ENCODE measurements around the gene SLC1A1. TPM values are rescaled to one million over a fixed set of nuclear protein-coding genes. Genes with fewer than 3 reads are reported as not detected.

SLC1A1 gene
- total RNA-seq, 2 experiments from 2014 or later = 0.11 to 0.14 TPM

DNA sequence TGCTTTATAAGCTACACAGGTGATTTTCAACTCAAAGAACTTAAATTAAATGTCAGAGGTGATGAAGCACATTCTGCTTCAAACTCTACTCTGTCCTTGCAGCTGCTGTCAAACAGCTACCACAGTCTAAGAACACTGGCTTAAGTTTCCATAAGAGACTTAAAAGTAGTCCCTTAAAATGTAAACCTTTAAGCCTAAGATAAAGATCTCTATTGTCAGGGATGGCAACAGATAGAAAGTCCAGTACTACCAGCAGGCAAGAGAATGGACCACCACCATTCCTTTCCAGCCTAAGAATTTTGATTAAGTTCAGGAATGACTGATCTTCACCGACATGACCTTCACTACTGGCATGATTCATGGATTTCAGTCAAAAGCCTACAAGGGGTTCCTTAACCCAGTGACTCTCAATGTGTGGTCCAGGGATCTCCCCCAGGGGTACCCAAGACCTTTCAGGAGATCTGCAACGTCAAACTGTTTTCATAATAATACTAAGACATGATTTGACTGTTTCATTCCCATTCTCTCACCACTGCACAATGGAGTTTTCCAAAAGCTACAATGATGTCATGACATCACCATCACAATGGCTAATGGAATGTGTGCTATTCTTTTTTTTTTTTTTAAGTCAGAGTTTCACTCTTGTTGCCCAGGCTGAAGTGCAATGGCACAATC, 130.8 kb downstream of the SLC1A1 start:
- Mint-ChIP-seq H3K4me3 (no peak overlapping the region), H3K27ac (no peak overlapping the region), H3K36me3 (ENCODE audit: low read depth) (no peaks in the 10 kb centered on the region), H3K4me1 (ENCODE audit: low read depth) (peaks cover 15% of the 10 kb centered on the region), H3K27me3 (no peaks in the 10 kb centered on the region), H3K9me3 (no peaks in the 10 kb centered on the region)
- DNase-seq (no peak), ATAC-seq (ENCODE audit: poor library complexity) (no peak)
- Histone ChIP-seq H3K9me3 (ENCODE audit: control insufficient read depth in 1 of 2, insufficient read depth in 1 of 2, low read length in 2 of 2) (no peaks in the 10 kb centered on the region), H3K4me3 (ENCODE audit: low read length) (no peak overlapping the region), H3K27ac (ENCODE audit: low read depth in 1 of 2, low read length in 2 of 2) (no peak overlapping the region), H3K36me3 (ENCODE audit: insufficient read depth, low read length) (no peaks in the 10 kb centered on the region), H3K4me1 (ENCODE audit: insufficient read depth, low read length) (peaks cover 12% of the 10 kb centered on the region), H3K27me3 (ENCODE audit: control insufficient read depth in 1 of 2, insufficient read depth in 2 of 2, low read length in 2 of 2) (no peaks in the 10 kb centered on the region)
- TF ChIP-seq, protein P1, sequence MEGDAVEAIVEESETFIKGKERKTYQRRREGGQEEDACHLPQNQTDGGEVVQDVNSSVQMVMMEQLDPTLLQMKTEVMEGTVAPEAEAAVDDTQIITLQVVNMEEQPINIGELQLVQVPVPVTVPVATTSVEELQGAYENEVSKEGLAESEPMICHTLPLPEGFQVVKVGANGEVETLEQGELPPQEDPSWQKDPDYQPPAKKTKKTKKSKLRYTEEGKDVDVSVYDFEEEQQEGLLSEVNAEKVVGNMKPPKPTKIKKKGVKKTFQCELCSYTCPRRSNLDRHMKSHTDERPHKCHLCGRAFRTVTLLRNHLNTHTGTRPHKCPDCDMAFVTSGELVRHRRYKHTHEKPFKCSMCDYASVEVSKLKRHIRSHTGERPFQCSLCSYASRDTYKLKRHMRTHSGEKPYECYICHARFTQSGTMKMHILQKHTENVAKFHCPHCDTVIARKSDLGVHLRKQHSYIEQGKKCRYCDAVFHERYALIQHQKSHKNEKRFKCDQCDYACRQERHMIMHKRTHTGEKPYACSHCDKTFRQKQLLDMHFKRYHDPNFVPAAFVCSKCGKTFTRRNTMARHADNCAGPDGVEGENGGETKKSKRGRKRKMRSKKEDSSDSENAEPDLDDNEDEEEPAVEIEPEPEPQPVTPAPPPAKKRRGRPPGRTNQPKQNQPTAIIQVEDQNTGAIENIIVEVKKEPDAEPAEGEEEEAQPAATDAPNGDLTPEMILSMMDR (IDR thresholded peaks at IDR 0.05) = no peak
- CTCF ChIA-PET = interaction anchor here (0.9 kb wide), 1 partner anchor 20 kb away, joined by 3 read pairs; no protein-coding TSS in a partner anchor
- intact Hi-C loops (cut with DNase I, micrococcal nuclease) = loop anchor here in 1 of 2 experiments (10.0 kb wide), 1 partner anchor 46 kb away; no protein-coding TSS in a partner anchor
- POLR2A ChIA-PET = interaction anchor here (0.5 to 1.4 kb wide), 3 partner anchors 14 to 47 kb away, joined by 3 to 4 read pairs (median 4); no protein-coding TSS in a partner anchor

DNA sequence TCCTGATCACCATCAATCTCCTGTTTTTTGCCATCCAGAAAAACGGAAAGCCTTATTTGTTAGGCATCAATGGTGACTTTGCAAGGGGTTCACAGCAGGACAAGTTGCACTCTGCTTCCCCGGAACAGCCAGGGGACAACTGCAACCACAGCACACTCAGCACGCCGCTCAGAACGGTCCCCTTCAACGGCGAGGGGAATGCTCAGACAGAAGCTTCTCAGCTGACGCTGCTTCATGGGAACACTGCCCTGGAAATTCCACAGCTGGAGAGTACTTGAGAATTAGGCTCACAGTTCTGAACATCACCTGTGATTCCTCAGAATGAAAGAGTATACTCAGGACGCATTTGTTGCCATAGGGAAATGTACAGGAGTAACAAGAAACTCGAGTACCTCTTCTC, 131.7 kb downstream of the SLC1A1 start:
- Mint-ChIP-seq H3K27ac (no peak overlapping the region), H3K4me1 (ENCODE audit: low read depth) (peaks cover 15% of the 10 kb centered on the region), H3K4me3 (no peak overlapping the region), H3K27me3 (no peaks in the 10 kb centered on the region), H3K9me3 (no peaks in the 10 kb centered on the region), H3K36me3 (ENCODE audit: low read depth) (no peaks in the 10 kb centered on the region)
- H3K36me3 ChIP-seq (ENCODE audit: insufficient read depth, low read length) = no peaks in the 10 kb centered on the region
- CTCF ChIA-PET = no interaction called here
- H3K4me1 ChIP-seq (ENCODE audit: insufficient read depth, low read length) = peaks cover 12% of the 10 kb centered on the region
- H3K27me3 ChIP-seq (ENCODE audit: control insufficient read depth in 1 of 2, insufficient read depth in 2 of 2, low read length in 2 of 2) = no peaks in the 10 kb centered on the region
- TF ChIP-seq, protein P1 (IDR thresholded peaks at IDR 0.05) = no peak
- no peak for DNase-seq
- intact Hi-C loops (cut with DNase I, micrococcal nuclease) = loop anchor here in 1 of 2 experiments (10.0 kb wide), 1 partner anchor 47 kb away; no protein-coding TSS in a partner anchor
- no peak for ATAC-seq (ENCODE audit: poor library complexity)
- H3K4me3 ChIP-seq (ENCODE audit: low read length) = no peak overlapping the region
- POLR2A ChIA-PET = no interaction called here
- no peak overlapping the region for H3K27ac ChIP-seq (ENCODE audit: low read depth in 1 of 2, low read length in 2 of 2)
- no peaks in the 10 kb centered on the region for H3K9me3 ChIP-seq (ENCODE audit: control insufficient read depth in 1 of 2, insufficient read depth in 1 of 2, low read length in 2 of 2)

DNA sequence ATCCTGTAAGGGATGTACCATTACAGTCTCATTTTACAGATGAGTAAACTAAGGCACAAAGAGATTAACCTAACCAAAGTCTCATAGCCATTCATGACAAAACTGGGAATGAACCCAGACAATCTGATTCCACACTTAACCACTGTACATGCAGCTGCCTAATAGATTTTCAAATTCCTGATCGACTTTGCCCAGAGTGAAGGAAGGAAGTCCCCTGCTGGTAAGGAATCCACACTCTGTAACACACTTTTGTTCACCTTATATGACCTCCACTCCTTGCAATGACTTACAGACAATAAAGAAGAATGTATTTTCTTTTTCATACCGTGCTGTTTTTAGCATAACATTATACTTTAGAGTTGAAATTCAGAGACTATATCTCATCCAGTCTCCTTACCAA, 140.6 kb downstream of the SLC1A1 start:
- Mint-ChIP-seq H3K4me1 (ENCODE audit: low read depth) (no peaks in the 10 kb centered on the region), H3K4me3 (no peak overlapping the region), H3K36me3 (ENCODE audit: low read depth) (no peaks in the 10 kb centered on the region), H3K27me3 (no peaks in the 10 kb centered on the region), H3K9me3 (no peaks in the 10 kb centered on the region), H3K27ac (no peak overlapping the region)
- no peak for ATAC-seq (ENCODE audit: poor library complexity)
- ChIA-PET CTCF (no interaction called here), POLR2A (no interaction called here)
- TF ChIP-seq, protein P1 (IDR thresholded peaks at IDR 0.05) = no peak
- H3K4me1 ChIP-seq (ENCODE audit: insufficient read depth, low read length) = no peaks in the 10 kb centered on the region
- DNase-seq = no peak
- H3K27ac ChIP-seq (ENCODE audit: low read depth in 1 of 2, low read length in 2 of 2) = no peak overlapping the region
- no peaks in the 10 kb centered on the region for H3K27me3 ChIP-seq (ENCODE audit: control insufficient read depth in 1 of 2, insufficient read depth in 2 of 2, low read length in 2 of 2)
- no peak overlapping the region for H3K4me3 ChIP-seq (ENCODE audit: low read length)
- H3K9me3 ChIP-seq (ENCODE audit: control insufficient read depth in 1 of 2, insufficient read depth in 1 of 2, low read length in 2 of 2) = no peaks in the 10 kb centered on the region
- H3K36me3 ChIP-seq (ENCODE audit: insufficient read depth, low read length) = no peaks in the 10 kb centered on the region
- intact Hi-C loops (cut with DNase I, micrococcal nuclease) = no loop called here

Other genes with a start within 250 kb of the SLC1A1 start
- 1 to 10 TPM; 3.1 to 3.2 TPM for gene GLIS3, start 190.4 kb upstream of the SLC1A1 start, total RNA-seq
- gene PLPP6, start 171.8 kb downstream of the SLC1A1 start, total RNA-seq = 10 to 100 TPM in 1 of 2 experiments, 1 to 10 TPM in 1; 8.9 to 10.5 TPM
- gene SPATA6L, start 176.0 kb downstream of the SLC1A1 start, total RNA-seq = 10 to 100 TPM in 1 of 2 experiments, 1 to 10 TPM in 1; 9.4 to 10.8 TPM
- 10 to 100 TPM; 49.1 to 53.4 TPM for gene CDC37L1, start 189.1 kb downstream of the SLC1A1 start, total RNA-seq